GM23338 (cell line): ENCODE measurements around the gene CACNA1C. TPM values are rescaled to one million over a fixed set of nuclear protein-coding genes. Genes with fewer than 3 reads are reported as not detected.

ENCODE experiments used
- ATAC-seq: fragments of 200-7000 bp; cut with Tn5 transposase; 3 replicates; pipeline ENCODE4 v1.9.1; 2020
- DNase-seq: peaks from one replicate; pipeline ENCODE4 v3.0.0-alpha.2; 2015; ENCODE audit warnings: low spot score
- H2AFZ ChIP-seq: fragments of 200-600 bp; sonication (generic); 2 replicates; pipeline ENCODE4 v1.8.0; 2016; ENCODE audit warnings: antibody characterized with exemption, mild to moderate bottlenecking, moderate library complexity
- H3F3A ChIP-seq: fragments of 200-600 bp; sonication (generic); replicated peaks from 2 replicates; pipeline ENCODE4 v1.8.0; 2017; ENCODE audit warnings: antibody characterized with exemption, mixed run types, low read depth
- H3K27ac ChIP-seq: fragments of 200-600 bp; sonication (generic); 2 replicates; pipeline ENCODE4 v1.6.1; 2016; ENCODE audit warnings: low read depth
- H3K27me3 ChIP-seq: fragments of 200-600 bp; sonication (generic); 2 replicates; pipeline ENCODE4 v1.8.0; 2016; ENCODE audit warnings: mild to moderate bottlenecking, mixed run types, moderate library complexity; ENCODE audit not compliant: insufficient read depth
- H3K36me3 ChIP-seq: fragments of 200-600 bp; sonication (generic); 2 replicates; pipeline ENCODE4 v1.8.0; 2016; ENCODE audit warnings: mild to moderate bottlenecking; ENCODE audit not compliant: insufficient read depth
- H3K4me1 ChIP-seq: fragments of 200-600 bp; sonication (generic); 2 replicates; pipeline ENCODE4 v1.8.0; 2016; ENCODE audit warnings: mild to moderate bottlenecking, moderate library complexity; ENCODE audit not compliant: insufficient read depth
- H3K4me2 ChIP-seq: fragments of 200-600 bp; sonication (generic); 2 replicates; pipeline ENCODE4 v1.7.1; 2017; ENCODE audit warnings: mixed run types
- H3K4me3 ChIP-seq: fragments of 200-600 bp; sonication (generic); 2 replicates; pipeline ENCODE4 v1.6.1; 2016; ENCODE audit warnings: mixed run types
- H3K79me2 ChIP-seq: fragments of 200-600 bp; sonication (generic); replicated peaks from 2 replicates; pipeline ENCODE4 v1.8.0; 2017; ENCODE audit warnings: mild to moderate bottlenecking; ENCODE audit not compliant: insufficient read depth
- H3K9me2 ChIP-seq: fragments of 200-600 bp; sonication (generic); 2 replicates; pipeline ENCODE4 v1.8.0; 2017; ENCODE audit not compliant: insufficient read depth
- H4K20me1 ChIP-seq: fragments of 200-600 bp; sonication (generic); replicated peaks from 2 replicates; pipeline ENCODE4 v1.8.0; 2017; ENCODE audit warnings: mild to moderate bottlenecking; ENCODE audit not compliant: insufficient read depth
- H3K27ac Mint-ChIP-seq: 2 replicates; pipeline ENCODE4 v1.8.0; 2020; ENCODE audit warnings: inconsistent platforms, mild to moderate bottlenecking, moderate library complexity, mixed read lengths
- H3K27me3 Mint-ChIP-seq: 3 replicates; pipeline ENCODE4 v1.8.0; 2022; ENCODE audit warnings: low read depth, mild to moderate bottlenecking, moderate library complexity, mixed read lengths, inconsistent platforms; ENCODE audit not compliant: insufficient read depth, poor library complexity
- H3K36me3 Mint-ChIP-seq: 3 replicates; pipeline ENCODE4 v1.8.0; 2021; ENCODE audit warnings: low read depth, mild to moderate bottlenecking, inconsistent platforms, moderate library complexity, mixed read lengths
- H3K4me1 Mint-ChIP-seq: 3 replicates; pipeline ENCODE4 v1.8.0; 2020; ENCODE audit warnings: mild to moderate bottlenecking, inconsistent platforms, mixed read lengths
- H3K4me3 Mint-ChIP-seq: 3 replicates; pipeline ENCODE4 v1.8.0; 2021; ENCODE audit warnings: moderate library complexity, mild to moderate bottlenecking, inconsistent platforms, mixed read lengths
- H3K9me3 Mint-ChIP-seq: 3 replicates; pipeline ENCODE4 v1.8.0; 2020; ENCODE audit warnings: moderate library complexity, mild to moderate bottlenecking, inconsistent platforms, mixed read lengths
- CREB1 ChIP-seq: fragments of 250-450 bp; sonication (Bioruptor Pico); IDR thresholded peaks from 2 replicates; pipeline ENCODE4 v1.5.0; 2020; ENCODE audit warnings: low read depth, mild to moderate bottlenecking, moderate library complexity
- EZH2 ChIP-seq: fragments of 200-600 bp; sonication (generic); IDR thresholded peaks from one replicate; pipeline ENCODE4 v1.8.0; 2017; ENCODE audit warnings: antibody characterized with exemption, mild to moderate bottlenecking, low read depth; ENCODE audit not compliant: unreplicated experiment
- EZH2phosphoT487 ChIP-seq: fragments of 200-600 bp; sonication (generic); IDR thresholded peaks from one replicate; pipeline ENCODE4 v1.8.1; 2018; ENCODE audit warnings: antibody characterized with exemption; ENCODE audit not compliant: unreplicated experiment
- JUNB ChIP-seq: IDR thresholded peaks from one replicate; pipeline ENCODE4 v1.6.1; 2016; ENCODE audit warnings: antibody characterized with exemption; ENCODE audit not compliant: unreplicated experiment
- REST ChIP-seq: IDR thresholded peaks from one replicate; pipeline ENCODE4 v1.6.1; 2018; ENCODE audit warnings: antibody characterized with exemption; ENCODE audit not compliant: unreplicated experiment
- STAT1 ChIP-seq: IDR thresholded peaks from one replicate; pipeline ENCODE4 v1.6.1; 2016; ENCODE audit warnings: antibody characterized with exemption; ENCODE audit not compliant: unreplicated experiment
- ZNF114 ChIP-seq: fragments of 250-450 bp; sonication (Bioruptor Pico); IDR thresholded peaks from 2 replicates; pipeline ENCODE4 v1.5.0; 2020; ENCODE audit warnings: mild to moderate bottlenecking, moderate library complexity
- polyA plus RNA-seq: library from polyadenylated mRNA; unstranded; fragments of >200 nt; fragmentation: Nextera tagmentation; extraction: Ambion mirVana; gene quantifications from 2 replicates; pipeline ENCODE4 v1.2.1, GENCODE V29; 2016
- total RNA-seq: library from RNA; depleted of rRNA; stranded (reverse); fragments of >200 nt; shearing (Covaris generic); gene quantifications from 2 replicates; pipeline ENCODE4 v1.2.3, GENCODE V29; 2014
- TF ChIP-seq, protein P1 (sequence below): IDR thresholded peaks from 2 replicates; pipeline ENCODE4 v1.6.1; 2016; ENCODE audit warnings: antibody characterized with exemption
- TF ChIP-seq, protein P2 (sequence below), 2 experiments: fragments of 200-600 bp in 1 of 2; sonication (generic) in 1 of 2; conservative IDR thresholded peaks; 2 replicates each; pipeline versions ENCODE4 v1.5.1 to v1.6.1; 2016 to 2017; ENCODE audit warnings: antibody characterized with exemption in 2 of 2, low read depth in 2 of 2, mild to moderate bottlenecking in 2 of 2, moderate library complexity in 1 of 2

CACNA1C gene
- total and polyA plus RNA-seq, 2 experiments from 2014 or later = 0.78 to 2.1 TPM

DNA sequence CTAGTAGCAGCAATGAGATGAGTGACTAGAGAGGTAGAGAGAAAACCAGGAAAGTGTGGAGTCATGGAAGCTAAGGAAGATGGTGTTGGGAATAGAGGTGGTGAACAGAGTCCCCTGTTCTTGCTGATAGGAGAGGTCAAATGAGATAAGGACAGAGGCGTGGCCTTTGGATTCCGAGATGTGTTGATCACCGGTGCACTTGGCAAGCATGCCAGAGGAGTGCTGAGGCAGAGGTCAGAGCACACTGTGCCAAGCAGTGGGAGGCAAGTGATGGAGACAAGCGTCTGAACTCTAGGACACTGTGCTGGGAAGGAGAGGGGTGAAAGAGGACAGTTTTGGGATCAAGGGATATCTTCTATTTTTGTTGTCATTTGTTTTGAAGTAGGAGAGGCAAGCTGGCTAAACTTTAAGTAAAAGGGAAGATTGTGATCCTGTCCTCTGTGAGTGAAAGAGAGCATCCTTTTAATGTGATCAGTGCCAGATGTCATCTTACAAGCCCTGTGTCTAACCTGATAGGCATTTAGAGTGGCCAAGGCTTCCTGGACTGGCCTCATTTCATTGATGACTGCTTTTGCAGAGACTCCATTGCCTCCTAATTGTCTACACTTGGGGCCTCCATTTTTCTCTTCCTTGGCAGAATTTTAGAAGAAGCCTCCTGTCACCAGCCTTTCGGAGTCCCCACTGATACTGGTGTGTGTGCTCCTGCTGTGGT is 336.4 kb downstream of the CACNA1C start:
- H3K36me3 ChIP-seq = no peaks in the 10 kb centered on the region
- 0 out of 2 replicates have a peak, but pooled peaks cover 3% of the 10 kb centered on the region for H3K9me2 ChIP-seq
- ATAC-seq (no peak), DNase-seq (no peak)
- H3K4me3 ChIP-seq = no peak overlapping the region
- H2AFZ ChIP-seq = no peak overlapping the region
- no peak overlapping the region for H3K4me3 Mint-ChIP-seq
- H3K4me2 ChIP-seq = no peak overlapping the region
- H4K20me1 ChIP-seq = no peaks in the 10 kb centered on the region
- no peaks in the 10 kb centered on the region for H3K79me2 ChIP-seq
- H3F3A ChIP-seq = no peaks in the 10 kb centered on the region
- no peaks in the 10 kb centered on the region; the same call in 2 of the 3 replicates for H3K36me3 Mint-ChIP-seq
- no peaks in the 10 kb centered on the region for H3K9me3 Mint-ChIP-seq
- TF ChIP-seq CREB1 (no peak), JUNB (no peak), EZH2phosphoT487 (no peak), REST (no peak), STAT1 (no peak), EZH2 (no peak), ZNF114 (CRISPR knock-in tag) (no peak)
- TF ChIP-seq, protein P1, sequence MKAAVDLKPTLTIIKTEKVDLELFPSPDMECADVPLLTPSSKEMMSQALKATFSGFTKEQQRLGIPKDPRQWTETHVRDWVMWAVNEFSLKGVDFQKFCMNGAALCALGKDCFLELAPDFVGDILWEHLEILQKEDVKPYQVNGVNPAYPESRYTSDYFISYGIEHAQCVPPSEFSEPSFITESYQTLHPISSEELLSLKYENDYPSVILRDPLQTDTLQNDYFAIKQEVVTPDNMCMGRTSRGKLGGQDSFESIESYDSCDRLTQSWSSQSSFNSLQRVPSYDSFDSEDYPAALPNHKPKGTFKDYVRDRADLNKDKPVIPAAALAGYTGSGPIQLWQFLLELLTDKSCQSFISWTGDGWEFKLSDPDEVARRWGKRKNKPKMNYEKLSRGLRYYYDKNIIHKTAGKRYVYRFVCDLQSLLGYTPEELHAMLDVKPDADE = no peak
- TF ChIP-seq, protein P2, sequence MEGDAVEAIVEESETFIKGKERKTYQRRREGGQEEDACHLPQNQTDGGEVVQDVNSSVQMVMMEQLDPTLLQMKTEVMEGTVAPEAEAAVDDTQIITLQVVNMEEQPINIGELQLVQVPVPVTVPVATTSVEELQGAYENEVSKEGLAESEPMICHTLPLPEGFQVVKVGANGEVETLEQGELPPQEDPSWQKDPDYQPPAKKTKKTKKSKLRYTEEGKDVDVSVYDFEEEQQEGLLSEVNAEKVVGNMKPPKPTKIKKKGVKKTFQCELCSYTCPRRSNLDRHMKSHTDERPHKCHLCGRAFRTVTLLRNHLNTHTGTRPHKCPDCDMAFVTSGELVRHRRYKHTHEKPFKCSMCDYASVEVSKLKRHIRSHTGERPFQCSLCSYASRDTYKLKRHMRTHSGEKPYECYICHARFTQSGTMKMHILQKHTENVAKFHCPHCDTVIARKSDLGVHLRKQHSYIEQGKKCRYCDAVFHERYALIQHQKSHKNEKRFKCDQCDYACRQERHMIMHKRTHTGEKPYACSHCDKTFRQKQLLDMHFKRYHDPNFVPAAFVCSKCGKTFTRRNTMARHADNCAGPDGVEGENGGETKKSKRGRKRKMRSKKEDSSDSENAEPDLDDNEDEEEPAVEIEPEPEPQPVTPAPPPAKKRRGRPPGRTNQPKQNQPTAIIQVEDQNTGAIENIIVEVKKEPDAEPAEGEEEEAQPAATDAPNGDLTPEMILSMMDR (conservative IDR thresholded peaks at IDR 0.05; ENCODE audit: low read depth in 2 of 2) = no peak
- H3K4me1 ChIP-seq = no peaks in the 10 kb centered on the region
- H3K27me3 Mint-ChIP-seq = no peaks in the 10 kb centered on the region
- H3K27me3 ChIP-seq = no peaks in the 10 kb centered on the region
- H3K27ac Mint-ChIP-seq = no peak overlapping the region
- H3K27ac ChIP-seq = no peak overlapping the region
- H3K4me1 Mint-ChIP-seq = peaks cover 5% of the 10 kb centered on the region; the same call in 2 of the 3 replicates
